ENCODE data around the gene COBL.

DNA sequence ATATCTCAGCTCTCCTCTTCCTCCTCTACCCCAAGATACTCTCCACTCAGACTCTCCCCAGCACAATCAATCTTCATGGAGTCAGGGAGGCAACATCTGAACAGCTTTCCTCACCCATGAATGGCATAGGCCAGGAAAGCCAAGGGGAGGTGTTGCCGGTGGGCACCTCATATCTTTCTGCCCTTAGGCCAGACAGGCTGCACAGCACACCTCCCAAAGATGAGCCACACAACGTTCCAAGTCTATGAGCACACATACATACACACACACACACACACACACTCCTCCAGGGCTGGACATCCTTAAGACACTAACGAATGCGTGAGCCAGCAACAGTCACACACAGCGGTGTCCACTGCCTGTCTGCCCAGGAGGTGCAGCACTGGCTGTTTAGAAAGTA, 17.7 kb downstream of the COBL start:
- TF ChIP-seq POLR2A (IDR thresholded peaks at IDR 0.05): no peak
- TF ChIP-seq, protein P1, sequence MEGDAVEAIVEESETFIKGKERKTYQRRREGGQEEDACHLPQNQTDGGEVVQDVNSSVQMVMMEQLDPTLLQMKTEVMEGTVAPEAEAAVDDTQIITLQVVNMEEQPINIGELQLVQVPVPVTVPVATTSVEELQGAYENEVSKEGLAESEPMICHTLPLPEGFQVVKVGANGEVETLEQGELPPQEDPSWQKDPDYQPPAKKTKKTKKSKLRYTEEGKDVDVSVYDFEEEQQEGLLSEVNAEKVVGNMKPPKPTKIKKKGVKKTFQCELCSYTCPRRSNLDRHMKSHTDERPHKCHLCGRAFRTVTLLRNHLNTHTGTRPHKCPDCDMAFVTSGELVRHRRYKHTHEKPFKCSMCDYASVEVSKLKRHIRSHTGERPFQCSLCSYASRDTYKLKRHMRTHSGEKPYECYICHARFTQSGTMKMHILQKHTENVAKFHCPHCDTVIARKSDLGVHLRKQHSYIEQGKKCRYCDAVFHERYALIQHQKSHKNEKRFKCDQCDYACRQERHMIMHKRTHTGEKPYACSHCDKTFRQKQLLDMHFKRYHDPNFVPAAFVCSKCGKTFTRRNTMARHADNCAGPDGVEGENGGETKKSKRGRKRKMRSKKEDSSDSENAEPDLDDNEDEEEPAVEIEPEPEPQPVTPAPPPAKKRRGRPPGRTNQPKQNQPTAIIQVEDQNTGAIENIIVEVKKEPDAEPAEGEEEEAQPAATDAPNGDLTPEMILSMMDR (IDR thresholded peaks at IDR 0.05): no peak
- no peak for TF ChIP-seq POLR2AphosphoS5 (IDR thresholded peaks at IDR 0.05)
